HepG2 (cell line): ENCODE data around the gene TANC1.
"Not testable (repeated sequence)": the region's sequence is repeated elsewhere in the genome, so short reads cannot be mapped to it uniquely, and the experiment has no call there.

Experiments
- EHMT2 ChIP-seq: fragments of 200-600 bp; sonication (generic); IDR thresholded peaks from 2 replicates; pipeline ENCODE4 v1.7.0; 2017; ENCODE audit warnings: antibody characterized with exemption, low read depth, low read length, borderline replicate concordance
- ESRRA ChIP-seq: sonication (generic); formaldehyde crosslinking; IDR thresholded peaks from 2 replicates; pipeline ENCODE4 v1.5.1; 2020; ENCODE audit warnings: mild to moderate bottlenecking, low read depth, missing genetic modification reagents
- EZH2 ChIP-seq: conservative IDR thresholded peaks from 2 replicates; pipeline ENCODE4 v1.6.1; 2012; ENCODE audit warnings: mild to moderate bottlenecking, low read depth, low read length, moderate library complexity
- MEIS1 ChIP-seq: sonication (generic); formaldehyde crosslinking; IDR thresholded peaks from 2 replicates; pipeline ENCODE4 v1.9.0; 2021; ENCODE audit warnings: mild to moderate bottlenecking, missing genetic modification reagents, moderate library complexity, borderline replicate concordance
- MYNN ChIP-seq: sonication (generic); formaldehyde crosslinking; IDR thresholded peaks from 2 replicates; pipeline ENCODE4 v1.4.0; 2020; ENCODE audit warnings: mild to moderate bottlenecking, low read depth, missing genetic modification reagents
- RNF2 ChIP-seq: fragments of 450-650 bp; conservative IDR thresholded peaks from 2 replicates; pipeline ENCODE4 v1.6.1; 2016; ENCODE audit warnings: low read depth
- TEAD2 ChIP-seq: sonication (generic); formaldehyde crosslinking; IDR thresholded peaks from 2 replicates; pipeline ENCODE4 v1.9.0; 2021; ENCODE audit warnings: missing genetic modification reagents
- ZNF570 ChIP-seq: sonication (generic); formaldehyde crosslinking; IDR thresholded peaks from 2 replicates; pipeline ENCODE4 v1.4.0; 2020; ENCODE audit warnings: mild to moderate bottlenecking, missing genetic modification reagents, borderline replicate concordance
- TF ChIP-seq, protein P1 (sequence below), 2 experiments: sonication (generic) in 1 of 2; formaldehyde crosslinking in 1 of 2; IDR thresholded peaks; 2 replicates each; pipeline versions ENCODE4 v1.4.0 to v1.6.1; 2018 to 2020; ENCODE audit warnings: missing genetic modification reagents in 2 of 2, borderline replicate concordance in 1 of 2, low read depth in 1 of 2, mild to moderate bottlenecking in 1 of 2, missing biosample characterization in 1 of 2
- TF ChIP-seq, protein P2 (sequence below): sonication (generic); formaldehyde crosslinking; IDR thresholded peaks from 2 replicates; pipeline ENCODE4 v1.5.0; 2020; ENCODE audit warnings: mild to moderate bottlenecking, missing genetic modification reagents, moderate library complexity
- TF ChIP-seq, protein P3 (sequence below): sonication (generic); formaldehyde crosslinking; IDR thresholded peaks from 2 replicates; pipeline ENCODE4 v1.5.0; 2020; ENCODE audit warnings: missing genetic modification reagents, mild to moderate bottlenecking, borderline replicate concordance
- TF ChIP-seq, protein P4 (sequence below): sonication (generic); formaldehyde crosslinking; IDR thresholded peaks from 2 replicates; pipeline ENCODE4 v1.4.0; 2020; ENCODE audit warnings: missing genetic modification reagents
- TF ChIP-seq, protein P5 (sequence below): IDR thresholded peaks from 2 replicates; pipeline ENCODE4 v1.6.1; 2016; ENCODE audit warnings: low read depth, missing genetic modification reagents, missing compliant biosample characterization

DNA sequence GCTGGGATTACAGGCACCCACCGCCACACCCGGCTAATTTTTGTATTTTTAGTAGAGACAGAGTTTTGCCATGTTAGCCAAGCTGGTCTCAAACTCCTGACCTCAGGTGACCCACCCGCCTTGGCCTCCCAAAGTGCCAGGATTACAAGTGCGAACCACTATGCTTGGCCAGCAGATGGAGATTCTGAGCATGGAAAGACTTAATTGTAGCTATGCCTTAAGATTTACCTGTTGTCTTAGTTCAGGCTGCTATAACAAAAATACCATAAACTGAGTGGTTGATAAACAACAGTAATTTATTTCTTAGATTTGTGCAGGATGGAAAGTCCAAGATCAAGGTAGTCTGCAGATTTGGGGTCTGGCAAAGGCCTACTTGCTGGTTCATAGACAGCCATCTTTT is 172.4 kb downstream of the TANC1 start:
- TF ChIP-seq, protein P1, sequence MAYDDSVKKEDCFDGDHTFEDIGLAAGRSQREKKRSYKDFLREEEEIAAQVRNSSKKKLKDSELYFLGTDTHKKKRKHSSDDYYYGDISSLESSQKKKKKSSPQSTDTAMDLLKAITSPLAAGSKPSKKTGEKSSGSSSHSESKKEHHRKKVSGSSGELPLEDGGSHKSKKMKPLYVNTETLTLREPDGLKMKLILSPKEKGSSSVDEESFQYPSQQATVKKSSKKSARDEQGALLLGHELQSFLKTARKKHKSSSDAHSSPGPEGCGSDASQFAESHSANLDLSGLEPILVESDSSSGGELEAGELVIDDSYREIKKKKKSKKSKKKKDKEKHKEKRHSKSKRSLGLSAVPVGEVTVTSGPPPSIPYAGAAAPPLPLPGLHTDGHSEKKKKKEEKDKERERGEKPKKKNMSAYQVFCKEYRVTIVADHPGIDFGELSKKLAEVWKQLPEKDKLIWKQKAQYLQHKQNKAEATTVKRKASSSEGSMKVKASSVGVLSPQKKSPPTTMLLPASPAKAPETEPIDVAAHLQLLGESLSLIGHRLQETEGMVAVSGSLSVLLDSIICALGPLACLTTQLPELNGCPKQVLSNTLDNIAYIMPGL (CRISPR knock-in tag; IDR thresholded peaks at IDR 0.05; ENCODE audit: borderline replicate concordance in 1 of 2, low read depth in 1 of 2) = not testable (repeated sequence)
- not testable (repeated sequence) for TF ChIP-seq TEAD2 (CRISPR knock-in tag); RNF2; EHMT2; MYNN (CRISPR knock-in tag); MEIS1; ESRRA (CRISPR knock-in tag); EZH2; ZNF570 (CRISPR knock-in tag)
- TF ChIP-seq, protein P2, sequence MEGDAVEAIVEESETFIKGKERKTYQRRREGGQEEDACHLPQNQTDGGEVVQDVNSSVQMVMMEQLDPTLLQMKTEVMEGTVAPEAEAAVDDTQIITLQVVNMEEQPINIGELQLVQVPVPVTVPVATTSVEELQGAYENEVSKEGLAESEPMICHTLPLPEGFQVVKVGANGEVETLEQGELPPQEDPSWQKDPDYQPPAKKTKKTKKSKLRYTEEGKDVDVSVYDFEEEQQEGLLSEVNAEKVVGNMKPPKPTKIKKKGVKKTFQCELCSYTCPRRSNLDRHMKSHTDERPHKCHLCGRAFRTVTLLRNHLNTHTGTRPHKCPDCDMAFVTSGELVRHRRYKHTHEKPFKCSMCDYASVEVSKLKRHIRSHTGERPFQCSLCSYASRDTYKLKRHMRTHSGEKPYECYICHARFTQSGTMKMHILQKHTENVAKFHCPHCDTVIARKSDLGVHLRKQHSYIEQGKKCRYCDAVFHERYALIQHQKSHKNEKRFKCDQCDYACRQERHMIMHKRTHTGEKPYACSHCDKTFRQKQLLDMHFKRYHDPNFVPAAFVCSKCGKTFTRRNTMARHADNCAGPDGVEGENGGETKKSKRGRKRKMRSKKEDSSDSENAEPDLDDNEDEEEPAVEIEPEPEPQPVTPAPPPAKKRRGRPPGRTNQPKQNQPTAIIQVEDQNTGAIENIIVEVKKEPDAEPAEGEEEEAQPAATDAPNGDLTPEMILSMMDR (CRISPR knock-in tag) = peak; percentile 27; the same call in 1 of the 2 replicates
- TF ChIP-seq, protein P3, sequence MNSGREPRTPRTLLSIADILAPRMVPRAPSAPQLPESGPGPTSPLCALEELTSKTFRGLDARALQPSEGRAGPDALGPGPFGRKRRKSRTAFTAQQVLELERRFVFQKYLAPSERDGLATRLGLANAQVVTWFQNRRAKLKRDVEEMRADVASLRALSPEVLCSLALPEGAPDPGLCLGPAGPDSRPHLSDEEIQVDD (CRISPR knock-in tag) = not testable (repeated sequence)
- TF ChIP-seq, protein P4, sequence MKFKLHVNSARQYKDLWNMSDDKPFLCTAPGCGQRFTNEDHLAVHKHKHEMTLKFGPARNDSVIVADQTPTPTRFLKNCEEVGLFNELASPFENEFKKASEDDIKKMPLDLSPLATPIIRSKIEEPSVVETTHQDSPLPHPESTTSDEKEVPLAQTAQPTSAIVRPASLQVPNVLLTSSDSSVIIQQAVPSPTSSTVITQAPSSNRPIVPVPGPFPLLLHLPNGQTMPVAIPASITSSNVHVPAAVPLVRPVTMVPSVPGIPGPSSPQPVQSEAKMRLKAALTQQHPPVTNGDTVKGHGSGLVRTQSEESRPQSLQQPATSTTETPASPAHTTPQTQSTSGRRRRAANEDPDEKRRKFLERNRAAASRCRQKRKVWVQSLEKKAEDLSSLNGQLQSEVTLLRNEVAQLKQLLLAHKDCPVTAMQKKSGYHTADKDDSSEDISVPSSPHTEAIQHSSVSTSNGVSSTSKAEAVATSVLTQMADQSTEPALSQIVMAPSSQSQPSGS (CRISPR knock-in tag) = not testable (repeated sequence)
- TF ChIP-seq, protein P5, sequence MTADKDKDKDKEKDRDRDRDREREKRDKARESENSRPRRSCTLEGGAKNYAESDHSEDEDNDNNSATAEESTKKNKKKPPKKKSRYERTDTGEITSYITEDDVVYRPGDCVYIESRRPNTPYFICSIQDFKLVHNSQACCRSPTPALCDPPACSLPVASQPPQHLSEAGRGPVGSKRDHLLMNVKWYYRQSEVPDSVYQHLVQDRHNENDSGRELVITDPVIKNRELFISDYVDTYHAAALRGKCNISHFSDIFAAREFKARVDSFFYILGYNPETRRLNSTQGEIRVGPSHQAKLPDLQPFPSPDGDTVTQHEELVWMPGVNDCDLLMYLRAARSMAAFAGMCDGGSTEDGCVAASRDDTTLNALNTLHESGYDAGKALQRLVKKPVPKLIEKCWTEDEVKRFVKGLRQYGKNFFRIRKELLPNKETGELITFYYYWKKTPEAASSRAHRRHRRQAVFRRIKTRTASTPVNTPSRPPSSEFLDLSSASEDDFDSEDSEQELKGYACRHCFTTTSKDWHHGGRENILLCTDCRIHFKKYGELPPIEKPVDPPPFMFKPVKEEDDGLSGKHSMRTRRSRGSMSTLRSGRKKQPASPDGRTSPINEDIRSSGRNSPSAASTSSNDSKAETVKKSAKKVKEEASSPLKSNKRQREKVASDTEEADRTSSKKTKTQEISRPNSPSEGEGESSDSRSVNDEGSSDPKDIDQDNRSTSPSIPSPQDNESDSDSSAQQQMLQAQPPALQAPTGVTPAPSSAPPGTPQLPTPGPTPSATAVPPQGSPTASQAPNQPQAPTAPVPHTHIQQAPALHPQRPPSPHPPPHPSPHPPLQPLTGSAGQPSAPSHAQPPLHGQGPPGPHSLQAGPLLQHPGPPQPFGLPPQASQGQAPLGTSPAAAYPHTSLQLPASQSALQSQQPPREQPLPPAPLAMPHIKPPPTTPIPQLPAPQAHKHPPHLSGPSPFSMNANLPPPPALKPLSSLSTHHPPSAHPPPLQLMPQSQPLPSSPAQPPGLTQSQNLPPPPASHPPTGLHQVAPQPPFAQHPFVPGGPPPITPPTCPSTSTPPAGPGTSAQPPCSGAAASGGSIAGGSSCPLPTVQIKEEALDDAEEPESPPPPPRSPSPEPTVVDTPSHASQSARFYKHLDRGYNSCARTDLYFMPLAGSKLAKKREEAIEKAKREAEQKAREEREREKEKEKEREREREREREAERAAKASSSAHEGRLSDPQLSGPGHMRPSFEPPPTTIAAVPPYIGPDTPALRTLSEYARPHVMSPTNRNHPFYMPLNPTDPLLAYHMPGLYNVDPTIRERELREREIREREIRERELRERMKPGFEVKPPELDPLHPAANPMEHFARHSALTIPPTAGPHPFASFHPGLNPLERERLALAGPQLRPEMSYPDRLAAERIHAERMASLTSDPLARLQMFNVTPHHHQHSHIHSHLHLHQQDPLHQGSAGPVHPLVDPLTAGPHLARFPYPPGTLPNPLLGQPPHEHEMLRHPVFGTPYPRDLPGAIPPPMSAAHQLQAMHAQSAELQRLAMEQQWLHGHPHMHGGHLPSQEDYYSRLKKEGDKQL (CRISPR knock-in tag) = not testable (repeated sequence)
